ENCODE data around the gene PGAM4. TPM values are rescaled to one million over a fixed set of nuclear protein-coding genes. Genes with fewer than 3 reads are reported as not detected.

The PGAM4 gene
- total RNA-seq, 1 donor from 2014 or later: not detected

- no peaks in the 10 kb centered on the region for H3K4me1 ChIP-seq
- Mint-ChIP-seq H3K9me3 (peaks cover 4% of the 10 kb centered on the region), H3K27ac (no peak overlapping the region), H3K27me3 (ENCODE audit: insufficient read depth, low read depth) (no peaks in the 10 kb centered on the region), H3K4me1 (no peaks in the 10 kb centered on the region), H3K4me3 (no peak overlapping the region), H3K36me3 (no peaks in the 10 kb centered on the region)
- H3K79me2 ChIP-seq (ENCODE audit: low read depth): no peaks in the 10 kb centered on the region
- H3K4me2 ChIP-seq: no peak overlapping the region
- H3K9me3 ChIP-seq (ENCODE audit: low read depth): no peaks in the 10 kb centered on the region
- no peak overlapping the region for H3K27ac ChIP-seq
- H3K27me3 ChIP-seq: no peaks in the 10 kb centered on the region
- H3K9ac ChIP-seq: no peak overlapping the region
- TF ChIP-seq EZH2phosphoT487 (IDR thresholded peaks at IDR 0.05) (no peak), EZH2 (IDR thresholded peaks at IDR 0.05) (no peak), CTCF (IDR thresholded peaks at IDR 0.05) (no peak)
- H3F3A ChIP-seq (ENCODE audit: low read depth): no peaks in the 10 kb centered on the region
- H3K4me3 ChIP-seq: no peak overlapping the region
- no peaks in the 10 kb centered on the region for H4K20me1 ChIP-seq (ENCODE audit: low read depth)
- no peak for DNase-seq (ENCODE audit: low spot score)
- no peaks in the 10 kb centered on the region for H3K36me3 ChIP-seq
- no peak overlapping the region for H2AFZ ChIP-seq (replicated peaks)
These were observed 32.1 kb downstream of the PGAM4 start for GRCh38 chrX:77937291-77937690.

- H3K4me2 ChIP-seq: no peak overlapping the region
- no peaks in the 10 kb centered on the region for H3K9me3 ChIP-seq (ENCODE audit: low read depth)
- no peaks in the 10 kb centered on the region for H3K36me3 ChIP-seq
- H4K20me1 ChIP-seq (ENCODE audit: low read depth): no peaks in the 10 kb centered on the region
- Mint-ChIP-seq H3K36me3 (no peaks in the 10 kb centered on the region), H3K9me3 (peaks cover 4% of the 10 kb centered on the region), H3K4me3 (no peak overlapping the region), H3K27ac (no peak overlapping the region), H3K4me1 (no peaks in the 10 kb centered on the region), H3K27me3 (ENCODE audit: insufficient read depth, low read depth) (no peaks in the 10 kb centered on the region)
- no peaks in the 10 kb centered on the region for H3K79me2 ChIP-seq (ENCODE audit: low read depth)
- no peak overlapping the region for H3K9ac ChIP-seq
- H3F3A ChIP-seq (ENCODE audit: low read depth): no peaks in the 10 kb centered on the region
- H2AFZ ChIP-seq (replicated peaks): no peak overlapping the region
- no peak for DNase-seq (ENCODE audit: low spot score)
- H3K27me3 ChIP-seq: no peaks in the 10 kb centered on the region
- H3K4me1 ChIP-seq: no peaks in the 10 kb centered on the region
- H3K27ac ChIP-seq: no peak overlapping the region
- no peak for TF ChIP-seq CTCF (IDR thresholded peaks at IDR 0.05)
- TF ChIP-seq EZH2 (IDR thresholded peaks at IDR 0.05): no peak
- no peak for TF ChIP-seq EZH2phosphoT487 (IDR thresholded peaks at IDR 0.05)
- H3K4me3 ChIP-seq: no peak overlapping the region
These were observed 33.1 kb downstream of the PGAM4 start for GRCh38 chrX:77936299-77936698.

- Histone ChIP-seq H3K36me3 (no peaks in the 10 kb centered on the region), H3K79me2 (ENCODE audit: low read depth) (no peaks in the 10 kb centered on the region), H3K4me2 (no peak overlapping the region), H3K27ac (no peak overlapping the region), H3K4me1 (no peaks in the 10 kb centered on the region), H3K9ac (no peak overlapping the region), H3K27me3 (no peaks in the 10 kb centered on the region), H3K9me3 (ENCODE audit: low read depth) (no peaks in the 10 kb centered on the region), H2AFZ (replicated peaks) (no peak overlapping the region), H4K20me1 (ENCODE audit: low read depth) (no peaks in the 10 kb centered on the region), H3K4me3 (no peak overlapping the region), H3F3A (ENCODE audit: low read depth) (no peaks in the 10 kb centered on the region)
- Mint-ChIP-seq H3K9me3 (peaks cover 6% of the 10 kb centered on the region), H3K36me3 (no peaks in the 10 kb centered on the region), H3K4me1 (no peaks in the 10 kb centered on the region), H3K27me3 (ENCODE audit: insufficient read depth, low read depth) (no peaks in the 10 kb centered on the region), H3K4me3 (no peak overlapping the region), H3K27ac (no peak overlapping the region)
- TF ChIP-seq CTCF (IDR thresholded peaks at IDR 0.05) (no peak), EZH2 (IDR thresholded peaks at IDR 0.05) (no peak), EZH2phosphoT487 (IDR thresholded peaks at IDR 0.05) (no peak)
- DNase-seq (ENCODE audit: low spot score): no peak
These were observed 33.6 kb downstream of the PGAM4 start for GRCh38 chrX:77935886-77936285.
